Islet precursor cell (in vitro differentiated cells): ENCODE results near the gene CAMK2A.
"Not testable (repeated sequence)": the region's sequence is repeated elsewhere in the genome, so short reads cannot be mapped to it uniquely, and the experiment has no call there.

Experiments used
- DNase-seq: peaks from one replicate; pipeline ENCODE4 v3.0.0-alpha.2; 2018

The CAMK2A gene

GRCh38 chr5:150253416-150254208 is 36.0 kb downstream of the CAMK2A start:
- DNase-seq: no peak

GRCh38 chr5:150252489-150252888 is 37.1 kb downstream of the CAMK2A start:
- no peak for DNase-seq

GRCh38 chr5:150251504-150251903 is 38.1 kb downstream of the CAMK2A start:
- DNase-seq: no peak

- DNase-seq: no peak
Observed at GRCh38 chr5:150249744-150250143, 39.8 kb downstream of the CAMK2A start.

GRCh38 chr5:150248946-150249345 is 40.6 kb downstream of the CAMK2A start:
- no peak for DNase-seq

- not testable (repeated sequence) for DNase-seq
Observed at GRCh38 chr5:150248493-150248892, 41.1 kb downstream of the CAMK2A start.

- no peak for DNase-seq
Observed at GRCh38 chr5:150247726-150248125, 41.8 kb downstream of the CAMK2A start.

- no peak for DNase-seq
Observed at GRCh38 chr5:150246835-150247234, 42.7 kb downstream of the CAMK2A start.

GRCh38 chr5:150246429-150246828 is 43.1 kb downstream of the CAMK2A start:
- no peak for DNase-seq

GRCh38 chr5:150245808-150246207 is 43.8 kb downstream of the CAMK2A start:
- no peak for DNase-seq

GRCh38 chr5:150245111-150245789 is 44.3 kb downstream of the CAMK2A start:
- peak; percentile 86 for DNase-seq

- no peak for DNase-seq
Observed at GRCh38 chr5:150244209-150244608, 45.4 kb downstream of the CAMK2A start.

GRCh38 chr5:150243590-150243989 is 46.0 kb downstream of the CAMK2A start:
- DNase-seq: no peak

GRCh38 chr5:150242251-150242894 is 47.2 kb downstream of the CAMK2A start:
- no peak for DNase-seq

- no peak for DNase-seq
Observed at GRCh38 chr5:150241298-150242160, 48.0 kb downstream of the CAMK2A start.

- no peak for DNase-seq
Observed at GRCh38 chr5:150239794-150240122, 49.8 kb downstream of the CAMK2A start.

GRCh38 chr5:150239099-150239793 is 50.3 kb downstream of the CAMK2A start:
- no peak for DNase-seq

- no peak for DNase-seq
Observed at GRCh38 chr5:150238646-150239045, 50.9 kb downstream of the CAMK2A start.

- no peak for DNase-seq
Observed at GRCh38 chr5:150236981-150237754, 52.4 kb downstream of the CAMK2A start.

- DNase-seq: no peak
Observed at GRCh38 chr5:150236313-150236712, 53.3 kb downstream of the CAMK2A start.

GRCh38 chr5:150235500-150235854 is 54.1 kb downstream of the CAMK2A start:
- DNase-seq: no peak
